ENCODE data around the gene KLF11. TPM values are rescaled to one million over a fixed set of nuclear protein-coding genes. Genes with fewer than 3 reads are reported as not detected.
"Not testable (repeated sequence)": the region's sequence is repeated elsewhere in the genome, so short reads cannot be mapped to it uniquely, and the experiment has no call there.

Gene KLF11
- total and polyA plus RNA-seq, 7 donors: 7.0 to 27.0 (median 11.8) TPM

GRCh38 chr2:10029875-10030223 lies 13.5 kb upstream of the KLF11 start:
- no peaks in the 10 kb centered on the region for H3K9me3 ChIP-seq
- no peak for TF ChIP-seq CTCF (IDR thresholded peaks at IDR 0.05)
- WGBS, 3 donors: 70 to 81% (median 76%) methylated on average over 7 of the region's 7 CpGs
- ATAC-seq: no peak
- intact Hi-C loops (cut with DNase I): loop anchor here in 1 of 2 donors (5.0 kb wide), 1 partner anchor 43 kb away; no protein-coding TSS in a partner anchor
- H3K4me3 ChIP-seq: no peak overlapping the region
- no peaks in the 10 kb centered on the region for H3K27me3 ChIP-seq (ENCODE audit: insufficient read depth in 3 of 3, low read length in 2 of 3)
- no peak for DNase-seq
- no peaks in the 10 kb centered on the region for H3K4me1 ChIP-seq
- peak overlapping the region; percentile 46 for H3K27ac ChIP-seq
- H3K36me3 ChIP-seq (ENCODE audit: insufficient read depth in 1 of 2, low read depth in 1 of 2): no peaks in the 10 kb centered on the region

DNA sequence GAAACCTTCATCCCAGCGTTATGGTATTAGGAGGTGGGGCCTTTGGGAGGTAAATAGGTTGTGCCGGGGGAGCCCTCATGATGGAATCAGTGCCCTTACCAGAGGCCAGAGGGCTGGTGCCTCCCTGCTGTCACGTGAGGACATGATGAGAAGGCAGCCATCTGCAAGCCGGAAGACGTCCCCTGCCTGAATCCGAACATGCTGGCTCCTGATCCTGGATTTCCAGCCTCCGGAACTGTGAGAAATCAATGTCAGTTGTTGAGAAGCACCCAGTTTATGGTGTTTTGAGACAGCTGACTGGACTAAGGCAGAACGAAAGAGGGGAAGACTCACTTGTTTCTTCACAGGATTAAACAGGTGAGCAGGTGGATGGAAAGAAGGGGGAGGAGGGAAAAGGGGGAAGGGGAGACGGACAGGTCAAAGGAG lies 13.0 kb upstream of the KLF11 start:
- Histone ChIP-seq H3K4me3 (no peak overlapping the region), H3K36me3 (ENCODE audit: insufficient read depth in 1 of 2, low read depth in 1 of 2) (no peaks in the 10 kb centered on the region), H3K4me1 (peaks cover 3% of the 10 kb centered on the region), H3K9me3 (no peaks in the 10 kb centered on the region), H3K27me3 (ENCODE audit: insufficient read depth in 3 of 3, low read length in 2 of 3) (no peaks in the 10 kb centered on the region), H3K27ac (no peak overlapping the region)
- TF ChIP-seq CTCF (IDR thresholded peaks at IDR 0.05): no peak
- DNase-seq (peak in 1 of 2 donors; percentile 51), ATAC-seq (no peak)
- WGBS, 3 donors: 44 to 59% (median 53%) methylated on average over 9 of the region's 9 CpGs
- intact Hi-C loops (cut with DNase I): no loop called here

DNA sequence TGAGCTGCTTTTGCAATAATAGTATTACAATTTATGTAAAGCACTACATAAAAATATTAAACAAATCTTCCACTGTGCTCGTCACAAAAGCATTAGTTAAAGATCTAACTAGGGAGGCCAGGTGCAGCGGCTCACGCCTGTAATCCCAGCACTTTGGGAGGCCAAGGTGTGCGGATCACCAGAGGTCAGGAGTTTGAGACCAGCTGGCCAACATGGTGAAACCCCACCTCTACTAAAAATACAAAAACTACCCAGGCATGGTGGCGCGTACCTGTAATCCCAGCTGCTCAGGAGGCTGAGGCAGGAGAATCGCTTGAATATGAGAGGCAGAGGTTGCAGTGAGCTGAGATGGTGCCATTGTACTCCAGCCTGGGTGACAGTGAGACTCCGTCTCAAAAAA lies 12.6 kb upstream of the KLF11 start:
- H3K4me1 ChIP-seq; H3K9me3 ChIP-seq; ATAC-seq; intact Hi-C loops (cut with DNase I); H3K27ac ChIP-seq; H3K27me3 ChIP-seq (ENCODE audit: insufficient read depth in 3 of 3, low read length in 2 of 3); H3K36me3 ChIP-seq (ENCODE audit: insufficient read depth in 1 of 2, low read depth in 1 of 2); H3K4me3 ChIP-seq: not testable (repeated sequence)
- WGBS, 3 donors: 83 to 92% (median 90%) methylated on average over 8 of the region's 8 CpGs
- DNase-seq: peak in 1 of 2 donors; percentile 30

GRCh38 chr2:10031886-10032745 lies 11.2 kb upstream of the KLF11 start:
- intact Hi-C loops (cut with DNase I): no loop called here
- Histone ChIP-seq H3K27me3 (ENCODE audit: insufficient read depth in 3 of 3, low read length in 2 of 3) (no peaks in the 10 kb centered on the region), H3K4me1 (peaks cover 21% of the 10 kb centered on the region), H3K27ac (no peak overlapping the region), H3K9me3 (no peaks in the 10 kb centered on the region), H3K4me3 (no peak overlapping the region), H3K36me3 (ENCODE audit: insufficient read depth in 1 of 2, low read depth in 1 of 2) (no peaks in the 10 kb centered on the region)
- no peak for ATAC-seq
- TF ChIP-seq CTCF (IDR thresholded peaks at IDR 0.05): no peak
- DNase-seq: peak in 1 of 2 donors; percentile 37
- 91 to 94% (median 91%) methylated on average over 19 to 20 of the region's 20 CpGs for WGBS, 3 donors

GRCh38 chr2:10032746-10033105 lies 10.6 kb upstream of the KLF11 start:
- Histone ChIP-seq H3K36me3 (ENCODE audit: insufficient read depth in 1 of 2, low read depth in 1 of 2) (no peaks in the 10 kb centered on the region), H3K27ac (no peak overlapping the region), H3K4me3 (no peak overlapping the region), H3K27me3 (ENCODE audit: insufficient read depth in 3 of 3, low read length in 2 of 3) (no peaks in the 10 kb centered on the region), H3K9me3 (no peaks in the 10 kb centered on the region), H3K4me1 (peaks cover 21% of the 10 kb centered on the region)
- DNase-seq (peak in 1 of 2 donors; percentile 33), ATAC-seq (no peak)
- intact Hi-C loops (cut with DNase I): no loop called here
- no peak for TF ChIP-seq CTCF (IDR thresholded peaks at IDR 0.05)
- WGBS, 3 donors: 97 to 99% (median 98%) methylated on average over 7 of the region's 7 CpGs
